GM23338 (cell line): ENCODE results near the gene AXIN1. TPM values are rescaled to one million over a fixed set of nuclear protein-coding genes. Genes with fewer than 3 reads are reported as not detected.

Source experiments
- ATAC-seq: fragments of 200-7000 bp; cut with Tn5 transposase; 3 replicates; pipeline ENCODE4 v1.9.1; 2020
- DNase-seq: peaks from one replicate; pipeline ENCODE4 v3.0.0-alpha.2; 2015; ENCODE audit warnings: low spot score
- H2AFZ ChIP-seq: fragments of 200-600 bp; sonication (generic); 2 replicates; pipeline ENCODE4 v1.8.0; 2016; ENCODE audit warnings: antibody characterized with exemption, mild to moderate bottlenecking, moderate library complexity
- H3F3A ChIP-seq: fragments of 200-600 bp; sonication (generic); replicated peaks from 2 replicates; pipeline ENCODE4 v1.8.0; 2017; ENCODE audit warnings: antibody characterized with exemption, mixed run types, low read depth
- H3K27ac ChIP-seq: fragments of 200-600 bp; sonication (generic); 2 replicates; pipeline ENCODE4 v1.6.1; 2016; ENCODE audit warnings: low read depth
- H3K27me3 ChIP-seq: fragments of 200-600 bp; sonication (generic); 2 replicates; pipeline ENCODE4 v1.8.0; 2016; ENCODE audit warnings: mild to moderate bottlenecking, mixed run types, moderate library complexity; ENCODE audit not compliant: insufficient read depth
- H3K36me3 ChIP-seq: fragments of 200-600 bp; sonication (generic); 2 replicates; pipeline ENCODE4 v1.8.0; 2016; ENCODE audit warnings: mild to moderate bottlenecking; ENCODE audit not compliant: insufficient read depth
- H3K4me1 ChIP-seq: fragments of 200-600 bp; sonication (generic); 2 replicates; pipeline ENCODE4 v1.8.0; 2016; ENCODE audit warnings: mild to moderate bottlenecking, moderate library complexity; ENCODE audit not compliant: insufficient read depth
- H3K4me2 ChIP-seq: fragments of 200-600 bp; sonication (generic); 2 replicates; pipeline ENCODE4 v1.7.1; 2017; ENCODE audit warnings: mixed run types
- H3K4me3 ChIP-seq: fragments of 200-600 bp; sonication (generic); 2 replicates; pipeline ENCODE4 v1.6.1; 2016; ENCODE audit warnings: mixed run types
- H3K79me2 ChIP-seq: fragments of 200-600 bp; sonication (generic); replicated peaks from 2 replicates; pipeline ENCODE4 v1.8.0; 2017; ENCODE audit warnings: mild to moderate bottlenecking; ENCODE audit not compliant: insufficient read depth
- H3K9me2 ChIP-seq: fragments of 200-600 bp; sonication (generic); 2 replicates; pipeline ENCODE4 v1.8.0; 2017; ENCODE audit not compliant: insufficient read depth
- H4K20me1 ChIP-seq: fragments of 200-600 bp; sonication (generic); replicated peaks from 2 replicates; pipeline ENCODE4 v1.8.0; 2017; ENCODE audit warnings: mild to moderate bottlenecking; ENCODE audit not compliant: insufficient read depth
- H3K27ac Mint-ChIP-seq: 2 replicates; pipeline ENCODE4 v1.8.0; 2020; ENCODE audit warnings: inconsistent platforms, mild to moderate bottlenecking, moderate library complexity, mixed read lengths
- H3K27me3 Mint-ChIP-seq: 3 replicates; pipeline ENCODE4 v1.8.0; 2022; ENCODE audit warnings: low read depth, mild to moderate bottlenecking, moderate library complexity, mixed read lengths, inconsistent platforms; ENCODE audit not compliant: insufficient read depth, poor library complexity
- H3K36me3 Mint-ChIP-seq: 3 replicates; pipeline ENCODE4 v1.8.0; 2021; ENCODE audit warnings: low read depth, mild to moderate bottlenecking, inconsistent platforms, moderate library complexity, mixed read lengths
- H3K4me1 Mint-ChIP-seq: 3 replicates; pipeline ENCODE4 v1.8.0; 2020; ENCODE audit warnings: mild to moderate bottlenecking, inconsistent platforms, mixed read lengths
- H3K4me3 Mint-ChIP-seq: 3 replicates; pipeline ENCODE4 v1.8.0; 2021; ENCODE audit warnings: moderate library complexity, mild to moderate bottlenecking, inconsistent platforms, mixed read lengths
- H3K9me3 Mint-ChIP-seq: 3 replicates; pipeline ENCODE4 v1.8.0; 2020; ENCODE audit warnings: moderate library complexity, mild to moderate bottlenecking, inconsistent platforms, mixed read lengths
- CREB1 ChIP-seq: fragments of 250-450 bp; sonication (Bioruptor Pico); IDR thresholded peaks from 2 replicates; pipeline ENCODE4 v1.5.0; 2020; ENCODE audit warnings: low read depth, mild to moderate bottlenecking, moderate library complexity
- CTCF ChIP-seq, 2 experiments: fragments of 200-600 bp in 1 of 2; sonication (generic) in 1 of 2; conservative IDR thresholded peaks; 2 replicates each; pipeline versions ENCODE4 v1.5.1 to v1.6.1; 2016 to 2017; ENCODE audit warnings: antibody characterized with exemption in 2 of 2, low read depth in 2 of 2, mild to moderate bottlenecking in 2 of 2, moderate library complexity in 1 of 2
- EZH2 ChIP-seq: fragments of 200-600 bp; sonication (generic); IDR thresholded peaks from one replicate; pipeline ENCODE4 v1.8.0; 2017; ENCODE audit warnings: antibody characterized with exemption, mild to moderate bottlenecking, low read depth; ENCODE audit not compliant: unreplicated experiment
- JUNB ChIP-seq: IDR thresholded peaks from one replicate; pipeline ENCODE4 v1.6.1; 2016; ENCODE audit warnings: antibody characterized with exemption; ENCODE audit not compliant: unreplicated experiment
- POLR2AphosphoS5 ChIP-seq: IDR thresholded peaks from 2 replicates; pipeline ENCODE4 v1.6.1; 2016; ENCODE audit warnings: antibody characterized with exemption, low read depth
- ZNF114 ChIP-seq: fragments of 250-450 bp; sonication (Bioruptor Pico); IDR thresholded peaks from 2 replicates; pipeline ENCODE4 v1.5.0; 2020; ENCODE audit warnings: mild to moderate bottlenecking, moderate library complexity
- ZNF331 ChIP-seq: fragments of 250-450 bp; sonication (Bioruptor Pico); IDR thresholded peaks from 2 replicates; pipeline ENCODE4 v1.5.0; 2020; ENCODE audit warnings: low read depth, mild to moderate bottlenecking, moderate library complexity
- polyA plus RNA-seq: library from polyadenylated mRNA; unstranded; fragments of >200 nt; fragmentation: Nextera tagmentation; extraction: Ambion mirVana; gene quantifications from 2 replicates; pipeline ENCODE4 v1.2.1, GENCODE V29; 2016
- total RNA-seq: library from RNA; depleted of rRNA; stranded (reverse); fragments of >200 nt; shearing (Covaris generic); gene quantifications from 2 replicates; pipeline ENCODE4 v1.2.3, GENCODE V29; 2014
- TF ChIP-seq, protein P1 (sequence below): IDR thresholded peaks from one replicate; pipeline ENCODE4 v1.6.1; 2018; ENCODE audit warnings: antibody characterized with exemption; ENCODE audit not compliant: unreplicated experiment
- TF ChIP-seq, protein P2 (sequence below): IDR thresholded peaks from 2 replicates; pipeline ENCODE4 v1.6.1; 2016; ENCODE audit warnings: antibody characterized with exemption

The AXIN1 gene
- total and polyA plus RNA-seq, 2 experiments from 2014 or later: 14.3 to 54.5 TPM

GRCh38 chr16:290681-291405 is 61.7 kb downstream of the AXIN1 start:
- H3K4me2 ChIP-seq: no peak overlapping the region
- H3K4me1 ChIP-seq: no peaks in the 10 kb centered on the region
- Mint-ChIP-seq H3K27ac (no peak overlapping the region), H3K4me3 (no peak overlapping the region), H3K36me3 (peaks cover 14% of the 10 kb centered on the region), H3K27me3 (no peaks in the 10 kb centered on the region), H3K4me1 (no peaks in the 10 kb centered on the region), H3K9me3 (no peaks in the 10 kb centered on the region; the same call in 2 of the 3 replicates)
- no peaks in the 10 kb centered on the region; the same call in 1 of the 2 replicates for H3K36me3 ChIP-seq
- no peaks in the 10 kb centered on the region for H3K27me3 ChIP-seq
- H3F3A ChIP-seq: no peaks in the 10 kb centered on the region
- TF ChIP-seq CTCF (conservative IDR thresholded peaks at IDR 0.05; ENCODE audit: low read depth in 2 of 2) (no peak), POLR2AphosphoS5 (no peak), EZH2 (no peak), ZNF331 (CRISPR knock-in tag) (no peak), ZNF114 (no peak), JUNB (no peak)
- TF ChIP-seq, protein P1, sequence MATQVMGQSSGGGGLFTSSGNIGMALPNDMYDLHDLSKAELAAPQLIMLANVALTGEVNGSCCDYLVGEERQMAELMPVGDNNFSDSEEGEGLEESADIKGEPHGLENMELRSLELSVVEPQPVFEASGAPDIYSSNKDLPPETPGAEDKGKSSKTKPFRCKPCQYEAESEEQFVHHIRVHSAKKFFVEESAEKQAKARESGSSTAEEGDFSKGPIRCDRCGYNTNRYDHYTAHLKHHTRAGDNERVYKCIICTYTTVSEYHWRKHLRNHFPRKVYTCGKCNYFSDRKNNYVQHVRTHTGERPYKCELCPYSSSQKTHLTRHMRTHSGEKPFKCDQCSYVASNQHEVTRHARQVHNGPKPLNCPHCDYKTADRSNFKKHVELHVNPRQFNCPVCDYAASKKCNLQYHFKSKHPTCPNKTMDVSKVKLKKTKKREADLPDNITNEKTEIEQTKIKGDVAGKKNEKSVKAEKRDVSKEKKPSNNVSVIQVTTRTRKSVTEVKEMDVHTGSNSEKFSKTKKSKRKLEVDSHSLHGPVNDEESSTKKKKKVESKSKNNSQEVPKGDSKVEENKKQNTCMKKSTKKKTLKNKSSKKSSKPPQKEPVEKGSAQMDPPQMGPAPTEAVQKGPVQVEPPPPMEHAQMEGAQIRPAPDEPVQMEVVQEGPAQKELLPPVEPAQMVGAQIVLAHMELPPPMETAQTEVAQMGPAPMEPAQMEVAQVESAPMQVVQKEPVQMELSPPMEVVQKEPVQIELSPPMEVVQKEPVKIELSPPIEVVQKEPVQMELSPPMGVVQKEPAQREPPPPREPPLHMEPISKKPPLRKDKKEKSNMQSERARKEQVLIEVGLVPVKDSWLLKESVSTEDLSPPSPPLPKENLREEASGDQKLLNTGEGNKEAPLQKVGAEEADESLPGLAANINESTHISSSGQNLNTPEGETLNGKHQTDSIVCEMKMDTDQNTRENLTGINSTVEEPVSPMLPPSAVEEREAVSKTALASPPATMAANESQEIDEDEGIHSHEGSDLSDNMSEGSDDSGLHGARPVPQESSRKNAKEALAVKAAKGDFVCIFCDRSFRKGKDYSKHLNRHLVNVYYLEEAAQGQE: no peak
- H3K4me3 ChIP-seq: no peak overlapping the region
- no peaks in the 10 kb centered on the region for H3K9me2 ChIP-seq
- no peak overlapping the region for H2AFZ ChIP-seq
- no peaks in the 10 kb centered on the region for H3K79me2 ChIP-seq
- no peak overlapping the region for H3K27ac ChIP-seq
- no peaks in the 10 kb centered on the region for H4K20me1 ChIP-seq
- no peak for ATAC-seq
- DNase-seq: no peak

DNA sequence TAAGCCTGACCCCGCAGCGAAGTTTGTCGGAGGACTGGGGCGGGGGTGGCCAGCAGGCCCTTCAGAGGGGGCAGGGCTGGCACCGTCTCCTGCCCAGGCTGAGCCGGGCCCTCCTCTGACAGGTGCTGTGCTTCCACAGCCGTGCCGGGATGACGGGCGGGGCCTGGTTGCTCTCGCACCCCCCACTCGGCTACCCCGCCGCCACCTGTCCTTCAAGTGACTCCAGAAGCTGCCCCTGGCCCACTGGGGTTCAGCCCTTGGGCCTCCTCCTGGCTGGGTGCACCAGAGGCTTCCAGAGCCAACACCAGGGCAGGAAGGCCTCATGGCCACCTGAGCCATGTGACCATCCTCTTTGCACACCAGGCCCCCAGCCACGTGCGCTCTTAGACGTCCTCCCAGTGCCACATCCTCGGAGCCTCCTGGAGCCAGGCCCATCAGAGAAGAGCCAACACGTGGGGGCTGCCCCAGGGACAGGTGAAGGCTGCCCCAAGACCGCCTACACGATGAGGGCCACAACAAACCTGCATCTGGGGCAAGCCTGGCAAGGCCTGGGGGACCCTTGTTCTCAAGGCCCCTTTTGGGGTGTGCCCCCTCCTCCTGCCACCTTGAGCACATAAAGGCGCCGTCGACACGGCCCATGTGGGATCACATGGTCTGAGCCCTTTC is 62.4 kb downstream of the AXIN1 start:
- H3K27me3 Mint-ChIP-seq: no peaks in the 10 kb centered on the region
- DNase-seq: no peak
- no peak overlapping the region for H3K4me3 ChIP-seq
- H3K9me3 Mint-ChIP-seq: no peaks in the 10 kb centered on the region; the same call in 2 of the 3 replicates
- ATAC-seq: no peak
- no peaks in the 10 kb centered on the region for H3K4me1 ChIP-seq
- H2AFZ ChIP-seq: no peak overlapping the region
- H3K27me3 ChIP-seq: no peaks in the 10 kb centered on the region
- no peaks in the 10 kb centered on the region for H3K4me1 Mint-ChIP-seq
- no peaks in the 10 kb centered on the region for H4K20me1 ChIP-seq
- no peaks in the 10 kb centered on the region for H3K9me2 ChIP-seq
- no peak overlapping the region for H3K4me3 Mint-ChIP-seq
- no peak overlapping the region for H3K4me2 ChIP-seq
- peaks cover 14% of the 10 kb centered on the region for H3K36me3 Mint-ChIP-seq
- H3F3A ChIP-seq: no peaks in the 10 kb centered on the region
- H3K79me2 ChIP-seq: no peaks in the 10 kb centered on the region
- no peak overlapping the region for H3K27ac ChIP-seq
- TF ChIP-seq ZNF114 (no peak), CTCF (conservative IDR thresholded peaks at IDR 0.05; ENCODE audit: low read depth in 2 of 2) (no peak), JUNB (no peak), ZNF331 (CRISPR knock-in tag) (no peak), CREB1 (no peak)
- TF ChIP-seq, protein P2, sequence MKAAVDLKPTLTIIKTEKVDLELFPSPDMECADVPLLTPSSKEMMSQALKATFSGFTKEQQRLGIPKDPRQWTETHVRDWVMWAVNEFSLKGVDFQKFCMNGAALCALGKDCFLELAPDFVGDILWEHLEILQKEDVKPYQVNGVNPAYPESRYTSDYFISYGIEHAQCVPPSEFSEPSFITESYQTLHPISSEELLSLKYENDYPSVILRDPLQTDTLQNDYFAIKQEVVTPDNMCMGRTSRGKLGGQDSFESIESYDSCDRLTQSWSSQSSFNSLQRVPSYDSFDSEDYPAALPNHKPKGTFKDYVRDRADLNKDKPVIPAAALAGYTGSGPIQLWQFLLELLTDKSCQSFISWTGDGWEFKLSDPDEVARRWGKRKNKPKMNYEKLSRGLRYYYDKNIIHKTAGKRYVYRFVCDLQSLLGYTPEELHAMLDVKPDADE: no peak
- no peak overlapping the region for H3K27ac Mint-ChIP-seq
- H3K36me3 ChIP-seq: no peaks in the 10 kb centered on the region; the same call in 1 of the 2 replicates
